Liver (tissue), 9 donors: ENCODE measurements around the gene RYR1. TPM values are rescaled to one million over a fixed set of nuclear protein-coding genes. Genes with fewer than 3 reads are reported as not detected.

Source experiments
- DNase-seq: peaks from one replicate; pipeline ENCODE4 v3.0.0-alpha.2; 2017; ENCODE audit warnings: low spot score
- H3K27ac ChIP-seq, 2 donors: one replicate each; pipeline ENCODE4 v1.7.0; 2013; ENCODE audit warnings: inconsistent platforms in 2 of 2, low read length in 2 of 2, control low read depth in 1 of 2, low read depth in 1 of 2, mild to moderate bottlenecking in 1 of 2
- H3K27me3 ChIP-seq, 4 donors: one replicate each; pipeline versions ENCODE4 v1.6.1 to v1.7.0; 2013; ENCODE audit warnings: low read length in 3 of 4, inconsistent platforms in 1 of 4, mild to moderate bottlenecking in 1 of 4, moderate library complexity in 1 of 4; ENCODE audit not compliant: control insufficient read depth in 4 of 4, insufficient read depth in 4 of 4
- H3K36me3 ChIP-seq, 4 donors: one replicate each; pipeline versions ENCODE4 v1.6.1 to v1.7.0; 2013; ENCODE audit warnings: low read length in 3 of 4, mild to moderate bottlenecking in 3 of 4, low read depth in 1 of 4, moderate library complexity in 1 of 4; ENCODE audit not compliant: control insufficient read depth in 4 of 4, insufficient read depth in 3 of 4
- H3K4me1 ChIP-seq, 4 donors: one replicate each; pipeline versions ENCODE4 v1.6.1 to v1.7.0; 2013; ENCODE audit warnings: low read length in 3 of 4, mild to moderate bottlenecking in 3 of 4, moderate library complexity in 1 of 4; ENCODE audit not compliant: control insufficient read depth in 4 of 4, insufficient read depth in 4 of 4
- H3K4me3 ChIP-seq, 3 donors: one replicate each; pipeline versions ENCODE4 v1.6.1 to v1.7.0; 2013; ENCODE audit warnings: low read length in 3 of 3, control low read depth in 1 of 3, low read depth in 1 of 3, mild to moderate bottlenecking in 1 of 3
- H3K9ac ChIP-seq, 2 donors: one replicate each; pipeline ENCODE4 v1.7.0; 2013; ENCODE audit warnings: low read length in 2 of 2, mild to moderate bottlenecking in 2 of 2, moderate library complexity in 2 of 2, control low read depth in 1 of 2, low read depth in 1 of 2
- H3K9me3 ChIP-seq, 4 donors: one replicate each; pipeline versions ENCODE4 v1.6.1 to v1.7.0; 2013; ENCODE audit warnings: low read length in 3 of 4; ENCODE audit not compliant: control insufficient read depth in 4 of 4
- ATF3 ChIP-seq: IDR thresholded peaks from 2 replicates; pipeline ENCODE4 v1.6.1; 2016; ENCODE audit warnings: antibody characterized with exemption
- CTCF ChIP-seq: fragments of 150-350 bp; IDR thresholded peaks from 2 replicates; pipeline ENCODE4 v1.5.1; 2017; ENCODE audit warnings: improper control_type of control experiment, low read depth, low read length; ENCODE audit not compliant: missing input control
- EGR1 ChIP-seq, 2 donors: IDR thresholded peaks; 2 replicates each; pipeline ENCODE4 v1.6.1; 2016 to 2018; ENCODE audit warnings: antibody characterized with exemption in 2 of 2, low read depth in 2 of 2
- FOXA1 ChIP-seq: IDR thresholded peaks from 2 replicates; pipeline ENCODE4 v1.6.1; 2016; ENCODE audit warnings: antibody characterized with exemption
- FOXA2 ChIP-seq: IDR thresholded peaks from 2 replicates; pipeline ENCODE4 v1.6.1; 2016; ENCODE audit warnings: antibody characterized with exemption
- HNF4G ChIP-seq: IDR thresholded peaks from 2 replicates; pipeline ENCODE4 v1.6.1; 2016; ENCODE audit warnings: antibody characterized with exemption
- JUND ChIP-seq, 2 donors: IDR thresholded peaks; 2 replicates each; pipeline ENCODE4 v1.6.1; 2016; ENCODE audit warnings: antibody characterized with exemption in 2 of 2
- MAX ChIP-seq: IDR thresholded peaks from 2 replicates; pipeline ENCODE4 v1.6.1; 2016; ENCODE audit warnings: antibody characterized with exemption
- NR2F2 ChIP-seq: IDR thresholded peaks from 2 replicates; pipeline ENCODE4 v1.6.1; 2016; ENCODE audit warnings: antibody characterized with exemption
- RAD21 ChIP-seq, 2 donors: IDR thresholded peaks; 2 replicates each; pipeline ENCODE4 v1.6.1; 2016; ENCODE audit warnings: antibody characterized with exemption in 2 of 2, mild to moderate bottlenecking in 2 of 2
- REST ChIP-seq: IDR thresholded peaks from 2 replicates; pipeline ENCODE4 v1.6.1; 2016; ENCODE audit warnings: antibody characterized with exemption, mild to moderate bottlenecking
- RXRA ChIP-seq, 2 donors: IDR thresholded peaks; 2 replicates each; pipeline ENCODE4 v1.6.1; 2017 to 2018; ENCODE audit warnings: antibody characterized with exemption in 2 of 2, mild to moderate bottlenecking in 1 of 2
- SP1 ChIP-seq: IDR thresholded peaks from 2 replicates; pipeline ENCODE4 v1.6.1; 2018; ENCODE audit warnings: antibody characterized with exemption, mild to moderate bottlenecking
- TAF1 ChIP-seq: conservative IDR thresholded peaks from 2 replicates; pipeline ENCODE4 v1.6.1; 2016; ENCODE audit warnings: antibody characterized with exemption, mild to moderate bottlenecking
- YY1 ChIP-seq: IDR thresholded peaks from 2 replicates; pipeline ENCODE4 v1.6.1; 2016; ENCODE audit warnings: antibody characterized with exemption, mild to moderate bottlenecking
- ZBTB33 ChIP-seq: IDR thresholded peaks from 2 replicates; pipeline ENCODE4 v1.6.1; 2016; ENCODE audit warnings: antibody characterized with exemption
- WGBS: extraction: QIAGEN DNeasy Blood & Tissue Kit; methylation state at CpG from one replicate; pipeline ENCODE4 v1.1.7; 2013; 5-methylcytosine and 5-hydroxymethylcytosine counted together
- polyA plus RNA-seq, 2 donors: library from polyadenylated mRNA; stranded (reverse) in 1 of 2; unstranded in 1 of 2; fragments of 200-250 nt in 1 of 2; fragments of >200 nt in 1 of 2; fragmentation: Nextera tagmentation in 1 of 2; extraction: Ambion mirVana in 1 of 2; gene quantifications; one replicate each; pipeline versions ENCODE4 v1.2.1 to v1.2.3, GENCODE V29; 2013 to 2015
- total RNA-seq, 2 donors: library from RNA; depleted of rRNA; stranded (reverse); fragments of >200 nt; gene quantifications; one replicate each; pipeline ENCODE4 v1.2.3, GENCODE V29; 2014
- donor health status: healthy.
- donor health status: healthy.
- donor health status: healthy.
- donor health status: healthy.
- donor health status: healthy.

Gene RYR1
- total and polyA plus RNA-seq, 4 donors, result 0.01 to 0.70 (median 0.29) TPM

GRCh38 chr19:38457202-38457601 lies 23.7 kb downstream of the RYR1 start:
- Histone ChIP-seq H3K36me3 (no peaks in the 10 kb centered on the region), H3K9me3 (no peaks in the 10 kb centered on the region), H3K4me1 (no peaks in the 10 kb centered on the region), H3K27me3 (no peaks in the 10 kb centered on the region), H3K27ac (no peak overlapping the region), H3K9ac (no peak overlapping the region), H3K4me3 (no peak overlapping the region)
- no peak for DNase-seq
- WGBS, result 34% methylated on average over 5 of the region's 5 CpGs
- no peak for TF ChIP-seq MAX
- TF ChIP-seq TAF1, result no peak
- no peak for TF ChIP-seq HNF4G
- TF ChIP-seq FOXA1, result no peak
- no peak for TF ChIP-seq NR2F2
- TF ChIP-seq FOXA2, result no peak
- TF ChIP-seq JUND (IDR thresholded peaks at IDR 0.05), result no peak
- no peak for TF ChIP-seq RXRA (IDR thresholded peaks at IDR 0.05)
- no peak for TF ChIP-seq ZBTB33

GRCh38 chr19:38457690-38458405 lies 24.4 kb downstream of the RYR1 start:
- Histone ChIP-seq H3K27me3 (no peaks in the 10 kb centered on the region), H3K27ac (no peak overlapping the region), H3K4me1 (no peaks in the 10 kb centered on the region), H3K9ac (no peak overlapping the region), H3K4me3 (no peak overlapping the region), H3K36me3 (no peaks in the 10 kb centered on the region), H3K9me3 (no peaks in the 10 kb centered on the region)
- TF ChIP-seq MAX (no peak), NR2F2 (no peak), HNF4G (no peak), FOXA1 (no peak), REST (no peak), ATF3 (no peak), SP1 (no peak), RXRA (IDR thresholded peaks at IDR 0.05) (no peak), YY1 (no peak), JUND (IDR thresholded peaks at IDR 0.05) (no peak), FOXA2 (no peak), RAD21 (IDR thresholded peaks at IDR 0.05) (no peak), CTCF (no peak), EGR1 (IDR thresholded peaks at IDR 0.05; ENCODE audit: low read depth in 2 of 2) (no peak)
- no peak for DNase-seq
- WGBS, result 90% methylated on average over 15 of the region's 15 CpGs
